ENCODE data around the gene SERPINA3.
"Not testable (repeated sequence)": the region's sequence is repeated elsewhere in the genome, so short reads cannot be mapped to it uniquely, and the experiment has no call there.

Gene SERPINA3

GRCh38 chr14:94633121-94633520 is 20.9 kb downstream of the SERPINA3 start:
- no peak for DNase-seq (ENCODE audit: low spot score)

GRCh38 chr14:94635154-94635553 is 23.0 kb downstream of the SERPINA3 start:
- DNase-seq (ENCODE audit: low spot score) = no peak

GRCh38 chr14:94636744-94637412 is 24.7 kb downstream of the SERPINA3 start:
- DNase-seq (ENCODE audit: low spot score) = no peak

GRCh38 chr14:94637814-94638213 is 25.6 kb downstream of the SERPINA3 start:
- DNase-seq (ENCODE audit: low spot score) = not testable (repeated sequence)

GRCh38 chr14:94638339-94638738 is 26.1 kb downstream of the SERPINA3 start:
- DNase-seq (ENCODE audit: low spot score) = no peak

DNA sequence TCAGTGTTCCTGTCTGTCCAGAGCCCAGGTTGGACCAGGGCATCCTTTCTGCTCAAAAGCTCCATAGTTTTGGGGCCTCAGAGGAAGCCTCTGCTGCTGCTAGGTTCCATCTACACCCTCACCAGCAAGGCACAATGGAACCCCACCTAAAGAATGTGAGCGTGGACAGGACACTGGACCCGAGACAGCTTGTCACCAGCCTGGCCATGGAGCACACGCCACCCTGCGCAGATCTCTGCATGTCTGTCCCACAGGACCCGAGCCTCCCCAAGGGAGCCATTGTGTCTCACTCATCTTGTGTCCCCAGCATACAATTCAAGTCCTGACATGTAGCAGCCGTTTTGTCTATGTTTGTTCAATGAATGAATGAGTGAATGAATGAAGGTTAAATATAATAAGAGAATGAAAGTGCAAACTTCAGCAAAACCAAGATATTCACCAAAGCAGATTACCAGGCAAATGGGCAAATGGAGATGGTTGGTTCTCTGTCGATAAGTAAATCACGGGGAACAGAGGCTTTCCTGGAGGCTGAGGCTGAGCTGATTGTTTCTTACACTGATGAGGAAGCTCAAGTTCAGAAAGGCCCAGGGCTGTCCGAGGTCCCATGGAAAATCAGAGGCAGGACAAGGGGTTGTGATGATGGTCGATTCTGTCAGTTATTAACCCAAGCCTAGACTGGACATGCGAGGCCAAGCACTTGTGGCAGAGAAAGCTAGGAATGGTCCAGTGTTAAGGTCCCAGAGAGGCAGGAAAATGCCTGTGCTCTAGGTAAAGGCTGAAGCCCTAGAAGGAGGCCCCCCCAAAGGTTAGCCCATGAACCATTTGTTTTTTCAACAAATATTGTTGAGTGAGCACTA is 27.0 kb downstream of the SERPINA3 start:
- no peak for DNase-seq (ENCODE audit: low spot score)

DNA sequence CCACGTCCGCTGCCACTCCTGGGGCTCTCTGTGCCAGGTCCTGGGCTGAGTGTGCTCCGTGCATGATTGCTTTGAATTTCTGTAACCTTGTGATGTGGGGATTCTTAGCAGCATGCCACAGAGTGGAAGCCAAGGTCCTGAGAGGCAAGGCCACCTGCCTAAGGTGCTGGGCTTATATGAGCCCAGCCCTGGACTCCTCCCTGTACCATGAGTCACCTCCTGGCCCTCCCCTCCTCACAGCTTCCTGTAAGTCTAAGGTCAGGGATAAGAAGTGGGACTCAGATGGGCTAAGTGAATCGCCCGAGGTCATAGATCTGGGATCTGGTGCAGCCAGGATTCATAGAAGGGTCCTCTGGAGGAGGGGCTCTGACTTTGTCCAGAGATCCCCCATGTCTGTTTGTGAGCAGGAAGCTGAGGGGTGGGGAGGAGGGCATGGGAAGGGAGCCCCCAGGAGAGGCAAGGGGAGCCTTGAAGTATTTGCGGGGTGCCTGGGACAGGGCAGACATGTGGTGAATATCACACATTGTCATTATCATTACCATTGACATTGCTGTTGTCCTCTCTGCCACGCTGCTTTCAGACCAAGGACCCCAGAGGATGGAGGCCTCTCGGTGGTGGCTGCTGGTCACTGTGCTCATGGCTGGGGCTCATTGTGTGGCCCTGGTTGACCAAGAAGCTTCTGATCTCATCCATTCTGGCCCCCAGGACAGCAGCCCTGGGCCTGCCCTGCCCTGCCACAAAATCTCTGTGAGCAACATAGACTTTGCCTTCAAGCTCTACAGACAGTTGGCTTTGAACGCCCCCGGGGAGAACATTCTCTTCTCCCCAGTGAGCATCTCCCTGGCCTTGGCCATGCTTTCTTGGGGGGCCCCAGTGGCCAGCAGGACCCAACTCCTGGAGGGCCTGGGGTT is 28.8 kb downstream of the SERPINA3 start:
- DNase-seq (ENCODE audit: low spot score) = no peak

DNA sequence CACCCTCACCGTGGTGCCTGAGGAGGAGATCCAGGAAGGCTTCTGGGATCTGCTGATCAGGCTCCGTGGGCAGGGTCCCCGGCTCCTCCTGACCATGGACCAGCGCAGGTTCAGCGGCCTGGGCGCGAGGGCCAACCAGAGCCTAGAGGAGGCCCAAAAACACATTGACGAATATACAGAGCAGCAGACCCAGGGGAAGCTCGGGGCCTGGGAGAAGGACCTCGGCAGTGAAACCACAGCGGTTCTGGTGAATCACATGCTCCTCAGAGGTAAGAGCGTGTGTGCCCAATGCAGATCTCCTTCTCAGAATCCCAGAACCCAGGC is 29.4 kb downstream of the SERPINA3 start:
- no peak for DNase-seq (ENCODE audit: low spot score)

- DNase-seq (ENCODE audit: low spot score) = no peak
Measured at GRCh38 chr14:94643316-94644101, 31.3 kb downstream of the SERPINA3 start.

GRCh38 chr14:94644102-94644535 is 31.9 kb downstream of the SERPINA3 start:
- DNase-seq (ENCODE audit: low spot score) = peak; percentile 25

- DNase-seq (ENCODE audit: low spot score) = peak; percentile 7
Measured at GRCh38 chr14:94646066-94646465, 33.9 kb downstream of the SERPINA3 start.

DNA sequence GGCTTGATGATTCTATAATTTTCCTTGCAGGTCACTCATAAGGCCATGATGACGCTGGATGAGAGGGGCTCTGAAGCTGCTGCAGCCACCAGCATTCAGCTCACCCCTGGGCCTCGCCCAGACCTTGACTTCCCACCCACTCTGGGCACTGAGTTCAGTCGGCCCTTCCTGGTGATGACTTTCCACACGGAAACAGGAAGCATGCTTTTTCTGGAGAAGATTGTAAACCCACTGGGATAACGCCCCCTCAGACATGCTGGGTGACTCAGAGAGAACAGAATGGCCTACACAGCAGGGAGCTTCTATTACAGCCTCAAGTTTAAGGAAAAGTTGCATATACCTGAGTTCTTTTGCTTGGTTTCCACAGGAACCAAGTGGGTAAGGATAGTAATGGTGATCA is 34.3 kb downstream of the SERPINA3 start:
- DNase-seq (ENCODE audit: low spot score) = peak; percentile 10

GRCh38 chr14:94648801-94649200 is 36.6 kb downstream of the SERPINA3 start:
- DNase-seq (ENCODE audit: low spot score) = peak; percentile 22

DNA sequence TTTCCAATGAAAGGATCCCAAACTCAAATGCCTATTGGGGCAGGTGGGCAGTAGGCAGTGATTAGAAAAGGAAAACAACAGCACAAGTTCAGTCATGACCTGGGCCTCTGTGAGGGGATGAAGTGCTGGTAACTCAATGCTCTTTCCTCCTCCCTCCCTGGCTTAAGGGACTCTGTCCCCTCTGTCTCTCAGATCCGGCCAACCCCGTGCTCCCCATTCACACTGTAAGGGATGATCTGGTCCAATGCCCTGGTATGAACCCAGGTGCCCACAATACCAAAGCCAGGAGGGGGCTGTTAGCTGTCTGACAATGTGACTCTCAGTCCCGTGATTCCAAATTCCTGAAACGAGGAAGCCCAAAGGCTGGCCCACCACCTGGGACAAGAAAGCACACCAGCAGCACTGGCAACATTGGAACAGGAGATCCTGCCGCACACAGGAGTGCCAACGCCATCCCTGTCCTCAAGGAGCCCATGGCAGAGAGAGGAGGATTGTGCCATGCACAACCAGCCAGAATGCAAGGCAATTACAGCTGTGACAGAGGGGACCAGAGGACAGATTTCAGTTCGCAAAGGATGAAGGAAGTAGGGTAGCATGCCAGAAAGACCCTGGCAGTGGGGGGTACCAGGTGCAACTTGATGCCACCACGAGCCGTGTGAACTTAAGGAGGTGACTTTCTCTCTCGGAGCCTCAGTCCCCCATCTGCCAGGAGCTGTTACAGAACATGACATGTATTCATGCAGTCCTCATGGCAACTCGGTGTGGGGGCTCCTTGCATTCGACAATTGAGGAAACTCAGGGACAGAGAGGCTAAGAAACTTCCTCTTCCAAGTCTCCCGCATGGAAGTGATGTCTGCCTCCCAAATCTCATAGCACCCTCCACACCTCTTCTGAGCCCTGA is 37.6 kb downstream of the SERPINA3 start:
- peak; percentile 34 for DNase-seq (ENCODE audit: low spot score)

DNA sequence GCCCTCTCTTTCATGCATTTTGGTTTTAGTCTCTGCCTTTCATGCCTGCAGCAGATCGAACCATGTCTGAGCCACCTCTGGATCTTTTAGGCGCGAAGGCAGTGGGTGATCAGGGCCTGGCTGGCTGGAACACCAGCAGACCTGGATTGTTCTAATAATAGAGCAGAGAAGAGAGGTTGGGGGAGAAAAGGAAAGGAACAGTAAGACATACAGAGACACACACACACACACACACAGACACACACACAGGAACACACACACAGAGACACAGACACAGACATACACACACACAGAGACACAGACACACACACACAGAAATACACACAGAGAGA is 38.2 kb downstream of the SERPINA3 start:
- peak; percentile 16 for DNase-seq (ENCODE audit: low spot score)

- peak; percentile 45 for DNase-seq (ENCODE audit: low spot score)
Measured at GRCh38 chr14:94650806-94651805, 38.9 kb downstream of the SERPINA3 start.

GRCh38 chr14:94653321-94653720 is 41.1 kb downstream of the SERPINA3 start:
- peak; percentile 10 for DNase-seq (ENCODE audit: low spot score)

- DNase-seq (ENCODE audit: low spot score) = peak; percentile 43
Measured at GRCh38 chr14:94654071-94654861, 42.1 kb downstream of the SERPINA3 start.

All from ecto neural progenitor cell (in vitro differentiated cells).